NB4 (cell line): ENCODE data around the gene SDK2.

Experiments used
- CTCF ChIP-seq: IDR thresholded peaks from one replicate; pipeline ENCODE4 v1.5.1; 2012; ENCODE audit warnings: low read depth, low read length
- MAX ChIP-seq: IDR thresholded peaks from 2 replicates; pipeline ENCODE4 v1.6.1; 2011; ENCODE audit warnings: low read depth, low read length
- MYC ChIP-seq: IDR thresholded peaks from 2 replicates; pipeline ENCODE4 v1.6.1; 2011; ENCODE audit warnings: low read depth, low read length
- POLR2A ChIP-seq: IDR thresholded peaks from 2 replicates; pipeline ENCODE4 v1.6.1; 2011; ENCODE audit warnings: mild to moderate bottlenecking; ENCODE audit not compliant: insufficient read length; ENCODE audit errors: extremely low read depth

GRCh38 chr17:73313526-73314127 is 330.6 kb downstream of the SDK2 start:
- TF ChIP-seq CTCF (no peak), POLR2A (no peak), MAX (no peak), MYC (no peak)
